Measurements from ENCODE around the gene RNF13. TPM values are rescaled to one million over a fixed set of nuclear protein-coding genes. Genes with fewer than 3 reads are reported as not detected.
A peak's percentile ranks its signal among the peaks of the same experiment; 100 is the strongest.

Gene RNF13, protein sequence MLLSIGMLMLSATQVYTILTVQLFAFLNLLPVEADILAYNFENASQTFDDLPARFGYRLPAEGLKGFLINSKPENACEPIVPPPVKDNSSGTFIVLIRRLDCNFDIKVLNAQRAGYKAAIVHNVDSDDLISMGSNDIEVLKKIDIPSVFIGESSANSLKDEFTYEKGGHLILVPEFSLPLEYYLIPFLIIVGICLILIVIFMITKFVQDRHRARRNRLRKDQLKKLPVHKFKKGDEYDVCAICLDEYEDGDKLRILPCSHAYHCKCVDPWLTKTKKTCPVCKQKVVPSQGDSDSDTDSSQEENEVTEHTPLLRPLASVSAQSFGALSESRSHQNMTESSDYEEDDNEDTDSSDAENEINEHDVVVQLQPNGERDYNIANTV
- 101 and 108 TPM in 2 replicates for total RNA-seq (2022)
- Bru-seq, nascent RNA = percentile 94 among the genes with signal in this experiment
- BruChase-seq, experiment 1, labeled RNA remaining after a 6-hour chase = percentile 83 among the genes with signal in this experiment
- BruChase-seq, experiment 2, labeled RNA remaining after a 2-hour chase = percentile 80 among the genes with signal in this experiment
- long read RNA-seq, transcript RNF13-201 (11 exons, 2,866 nt) = minor isoform, 16 of 258 reads
- long read RNA-seq, transcript RNF13-203 (10 exons, 2,843 nt) = major isoform, 174 of 258 reads
- long read RNA-seq, transcript RNF13-208 (9 exons, 767 nt) = minor isoform, 5 of 258 reads
- long read RNA-seq, transcript RNF13-212 (10 exons, 1,027 nt) = minor isoform, 11 of 258 reads
- long read RNA-seq, partial matches to known transcripts = 5 of 258 reads
- long read RNA-seq, other reads (novel, unspliced or antisense) = 45 of 258 reads

DNA sequence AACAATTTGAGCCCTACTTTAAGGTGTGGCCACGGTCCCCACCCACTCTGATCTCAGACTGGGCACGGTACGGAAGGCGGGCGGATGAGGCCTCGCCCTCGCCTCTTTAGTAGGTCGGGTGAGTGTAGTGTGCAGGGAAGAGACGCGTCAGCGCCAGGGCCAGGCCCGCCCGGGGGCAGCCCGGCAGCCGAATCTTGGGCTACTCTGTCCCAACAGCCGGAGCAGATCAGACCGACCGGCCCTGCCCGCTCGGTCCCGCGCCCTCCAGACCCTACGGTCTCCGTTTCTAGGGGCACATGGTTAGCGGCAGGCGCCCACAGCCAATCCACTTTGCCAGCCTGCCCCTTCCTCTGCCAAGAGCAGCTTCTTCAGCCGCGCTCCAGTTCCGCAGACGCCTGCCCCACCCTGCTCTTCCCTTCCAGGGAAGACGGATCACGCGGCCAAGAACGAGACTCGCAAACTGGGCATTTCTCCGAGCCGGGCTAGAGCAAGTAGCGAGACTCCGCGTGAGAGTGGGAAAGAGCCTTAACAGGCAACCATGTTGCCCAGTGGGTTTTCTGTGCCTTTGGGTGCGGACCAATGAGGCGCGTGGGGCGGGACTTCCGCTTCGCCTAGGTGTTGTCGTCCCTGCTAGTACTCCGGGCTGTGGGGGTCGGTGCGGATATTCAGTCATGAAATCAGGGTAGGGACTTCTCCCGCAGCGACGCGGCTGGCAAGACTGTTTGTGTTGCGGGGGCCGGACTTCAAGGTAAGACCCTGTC, at the start of gene RNF13:
TSS of gene RNF13 (plus strand) at position 610 of the 761 bp plus-strand sequence. CDS start 32,812 bp downstream, outside the sequence.
- Mint-ChIP-seq H3K27ac (ENCODE audit: unreplicated experiment) (peak within 1 kb of the TSS; percentile 99), H3K9me3 (ENCODE audit: low read depth, unreplicated experiment) (no peaks in the 10 kb centered on the region), H3K4me1 (ENCODE audit: low read depth, unreplicated experiment) (peaks cover 55% of the 10 kb centered on the region), H3K27me3 (ENCODE audit: unreplicated experiment) (no peaks in the 10 kb centered on the region), H3K36me3 (ENCODE audit: insufficient read depth, unreplicated experiment) (peaks cover 35% of the 10 kb centered on the region), H3K4me3 (ENCODE audit: low read depth, unreplicated experiment) (peak within 1 kb of the TSS; percentile 93)
- TF ChIP-seq, protein P1, sequence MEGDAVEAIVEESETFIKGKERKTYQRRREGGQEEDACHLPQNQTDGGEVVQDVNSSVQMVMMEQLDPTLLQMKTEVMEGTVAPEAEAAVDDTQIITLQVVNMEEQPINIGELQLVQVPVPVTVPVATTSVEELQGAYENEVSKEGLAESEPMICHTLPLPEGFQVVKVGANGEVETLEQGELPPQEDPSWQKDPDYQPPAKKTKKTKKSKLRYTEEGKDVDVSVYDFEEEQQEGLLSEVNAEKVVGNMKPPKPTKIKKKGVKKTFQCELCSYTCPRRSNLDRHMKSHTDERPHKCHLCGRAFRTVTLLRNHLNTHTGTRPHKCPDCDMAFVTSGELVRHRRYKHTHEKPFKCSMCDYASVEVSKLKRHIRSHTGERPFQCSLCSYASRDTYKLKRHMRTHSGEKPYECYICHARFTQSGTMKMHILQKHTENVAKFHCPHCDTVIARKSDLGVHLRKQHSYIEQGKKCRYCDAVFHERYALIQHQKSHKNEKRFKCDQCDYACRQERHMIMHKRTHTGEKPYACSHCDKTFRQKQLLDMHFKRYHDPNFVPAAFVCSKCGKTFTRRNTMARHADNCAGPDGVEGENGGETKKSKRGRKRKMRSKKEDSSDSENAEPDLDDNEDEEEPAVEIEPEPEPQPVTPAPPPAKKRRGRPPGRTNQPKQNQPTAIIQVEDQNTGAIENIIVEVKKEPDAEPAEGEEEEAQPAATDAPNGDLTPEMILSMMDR (IDR thresholded peaks at IDR 0.05; ENCODE audit: unreplicated experiment) = no peak
- peak; percentile 98 for DNase-seq
- intact Hi-C loops (cut with micrococcal nuclease; ENCODE audit: unreplicated experiment) = no loop called here
- CTCF ChIA-PET = interaction anchor here (0.6 to 1.1 kb wide), 3 partner anchors 8 to 303 kb away, joined by 3 to 4 read pairs (median 3); no protein-coding TSS in a partner anchor
- BruUV-seq (replicated peaks) = no TSS peak

DNA sequence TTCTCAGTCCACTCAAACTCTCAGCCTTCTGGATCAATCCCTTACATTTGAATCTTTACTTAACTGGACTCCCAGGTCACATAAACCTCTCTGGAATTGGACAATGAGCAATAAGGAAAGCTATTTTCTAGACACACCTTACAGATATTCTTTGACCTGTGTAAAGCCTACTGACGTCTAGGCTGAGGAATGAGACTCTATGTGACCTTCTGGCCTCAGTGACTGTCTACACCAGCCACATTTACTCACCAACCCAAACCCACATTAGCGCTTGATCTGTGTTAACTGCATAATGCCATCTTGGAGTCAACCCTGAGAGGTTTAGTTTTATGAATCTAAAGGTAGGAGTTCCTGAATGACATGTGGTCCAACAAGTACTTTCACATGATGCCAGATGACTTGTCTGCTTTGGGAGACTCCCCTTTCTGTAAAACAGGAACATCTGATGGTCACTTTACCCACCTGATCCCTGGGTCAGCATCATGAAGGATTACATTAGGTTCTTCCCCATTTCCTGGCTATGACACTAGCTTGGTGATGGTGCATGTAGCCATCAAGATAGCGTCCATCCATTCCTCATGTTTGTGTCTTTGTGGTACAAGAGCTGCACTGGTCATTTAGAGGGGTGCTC, 49.3 kb upstream of the RNF13 start:
- BruUV-seq (replicated peaks) = no TSS peak
- DNase-seq = no peak
- H3K27me3 Mint-ChIP-seq (ENCODE audit: unreplicated experiment) = no peaks in the 10 kb centered on the region
- no peak overlapping the region for H3K27ac Mint-ChIP-seq (ENCODE audit: unreplicated experiment)
- H3K4me3 Mint-ChIP-seq (ENCODE audit: low read depth, unreplicated experiment) = no peak overlapping the region
- intact Hi-C loops (cut with micrococcal nuclease; ENCODE audit: unreplicated experiment) = loop anchor here (10.0 kb wide), 1 partner anchor 421 kb away; no protein-coding TSS in a partner anchor
- H3K36me3 Mint-ChIP-seq (ENCODE audit: insufficient read depth, unreplicated experiment) = no peaks in the 10 kb centered on the region
- CTCF ChIA-PET = interaction anchor here (0.5 to 1.8 kb wide), 5 partner anchors 8 to 198 kb away, joined by 3 to 13 read pairs (median 3); no protein-coding TSS in a partner anchor
- TF ChIP-seq, protein P1 (IDR thresholded peaks at IDR 0.05; ENCODE audit: unreplicated experiment) = no peak
- no peaks in the 10 kb centered on the region for H3K9me3 Mint-ChIP-seq (ENCODE audit: low read depth, unreplicated experiment)
- H3K4me1 Mint-ChIP-seq (ENCODE audit: low read depth, unreplicated experiment) = no peaks in the 10 kb centered on the region

DNA sequence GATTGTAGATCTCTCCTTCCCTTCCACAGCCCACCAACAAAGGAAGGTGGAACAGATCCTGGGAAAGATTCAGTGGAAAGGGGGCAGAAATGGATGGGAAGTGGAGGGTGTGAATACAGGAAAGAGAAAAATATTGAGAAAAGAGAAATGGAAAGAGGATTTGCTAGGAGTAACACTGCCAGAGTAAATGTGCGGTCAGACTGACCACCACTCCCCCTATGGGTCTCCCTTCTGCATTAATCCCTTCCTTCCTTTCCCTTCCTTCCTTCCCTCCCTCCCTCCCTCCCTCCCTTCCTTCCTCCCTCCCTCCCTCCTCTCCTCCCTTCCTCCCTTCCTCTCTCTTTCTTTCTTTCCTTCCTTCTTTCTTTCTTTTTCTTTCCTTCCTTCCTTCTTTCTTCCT, 48.7 kb upstream of the RNF13 start:
- intact Hi-C loops (cut with micrococcal nuclease; ENCODE audit: unreplicated experiment) = loop anchor here (10.0 kb wide), 1 partner anchor 420 kb away; no protein-coding TSS in a partner anchor
- H3K36me3 Mint-ChIP-seq (ENCODE audit: insufficient read depth, unreplicated experiment) = no peaks in the 10 kb centered on the region
- BruUV-seq (replicated peaks) = no TSS peak
- H3K27ac Mint-ChIP-seq (ENCODE audit: unreplicated experiment) = no peak overlapping the region
- no peak overlapping the region for H3K4me3 Mint-ChIP-seq (ENCODE audit: low read depth, unreplicated experiment)
- H3K4me1 Mint-ChIP-seq (ENCODE audit: low read depth, unreplicated experiment) = no peaks in the 10 kb centered on the region
- H3K27me3 Mint-ChIP-seq (ENCODE audit: unreplicated experiment) = no peaks in the 10 kb centered on the region
- TF ChIP-seq, protein P1 (IDR thresholded peaks at IDR 0.05; ENCODE audit: unreplicated experiment) = no peak
- no peaks in the 10 kb centered on the region for H3K9me3 Mint-ChIP-seq (ENCODE audit: low read depth, unreplicated experiment)
- CTCF ChIA-PET = interaction anchor here (8.1 kb wide), 1 partner anchor 44 kb away, joined by 167 read pairs; no protein-coding TSS in a partner anchor
- no peak for DNase-seq
